Chondrocyte (in vitro differentiated cells): ENCODE measurements around the gene NKX3-2. TPM values are rescaled to one million over a fixed set of nuclear protein-coding genes. Genes with fewer than 3 reads are reported as not detected.

ENCODE experiments used
- DNase-seq: peaks from one replicate; pipeline ENCODE4 v3.0.0; 2021; ENCODE audit warnings: mixed read lengths, low spot score
- H3K27ac Mint-ChIP-seq: one replicate; pipeline ENCODE4 v1.8.0; 2021; ENCODE audit warnings: mild to moderate bottlenecking, moderate library complexity, mixed read lengths; ENCODE audit not compliant: unreplicated experiment
- H3K27me3 Mint-ChIP-seq: 2 replicates; pipeline ENCODE4 v1.8.0; 2021; ENCODE audit warnings: low read depth, mixed read lengths
- H3K36me3 Mint-ChIP-seq: 2 replicates; pipeline ENCODE4 v1.8.0; 2021; ENCODE audit warnings: low read depth, mixed read lengths
- H3K4me1 Mint-ChIP-seq: 2 replicates; pipeline ENCODE4 v1.8.0; 2021; ENCODE audit warnings: low read depth, mild to moderate bottlenecking, mixed read lengths
- H3K4me3 Mint-ChIP-seq: one replicate; pipeline ENCODE4 v1.8.0; 2021; ENCODE audit warnings: mild to moderate bottlenecking, moderate library complexity, mixed read lengths; ENCODE audit not compliant: unreplicated experiment
- H3K9me3 Mint-ChIP-seq: 2 replicates; pipeline ENCODE4 v1.8.0; 2021; ENCODE audit warnings: low read depth, mixed read lengths
- total RNA-seq: library from RNA; stranded (reverse); gene quantifications from 3 replicates; pipeline ENCODE4 v1.2.1, GENCODE V29; 2021
- TF ChIP-seq, protein P1 (sequence below): fragments of 200-600 bp; sonication (generic); IDR thresholded peaks from 2 replicates; pipeline ENCODE4 v1.5.0; 2021; ENCODE audit warnings: antibody characterized with exemption, mild to moderate bottlenecking, moderate library complexity

Gene NKX3-2
- total RNA-seq, 1 donor from 2014 or later: 2.4 TPM

DNA sequence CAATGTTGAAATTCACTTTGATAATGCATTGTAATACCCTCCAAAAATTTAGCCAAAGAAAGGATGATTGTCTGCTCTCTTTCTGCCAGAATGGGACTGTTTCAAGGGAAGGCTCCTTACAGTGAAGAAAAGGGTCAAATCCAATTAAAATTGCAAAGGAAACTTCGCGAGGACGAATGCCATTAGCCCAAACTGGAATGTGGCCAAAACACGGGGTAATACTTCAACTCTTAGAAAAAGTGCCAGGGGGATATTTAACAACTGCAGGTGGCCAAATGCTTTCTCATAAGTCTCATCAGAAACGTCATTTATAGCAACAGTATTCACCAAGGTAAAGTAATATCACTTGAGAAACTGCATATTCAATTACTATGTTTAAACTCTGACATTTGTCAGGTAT lies 29.0 kb downstream of the NKX3-2 start:
- DNase-seq: no peak
- no peaks in the 10 kb centered on the region for H3K4me1 Mint-ChIP-seq
- H3K27ac Mint-ChIP-seq: no peak overlapping the region
- TF ChIP-seq, protein P1, sequence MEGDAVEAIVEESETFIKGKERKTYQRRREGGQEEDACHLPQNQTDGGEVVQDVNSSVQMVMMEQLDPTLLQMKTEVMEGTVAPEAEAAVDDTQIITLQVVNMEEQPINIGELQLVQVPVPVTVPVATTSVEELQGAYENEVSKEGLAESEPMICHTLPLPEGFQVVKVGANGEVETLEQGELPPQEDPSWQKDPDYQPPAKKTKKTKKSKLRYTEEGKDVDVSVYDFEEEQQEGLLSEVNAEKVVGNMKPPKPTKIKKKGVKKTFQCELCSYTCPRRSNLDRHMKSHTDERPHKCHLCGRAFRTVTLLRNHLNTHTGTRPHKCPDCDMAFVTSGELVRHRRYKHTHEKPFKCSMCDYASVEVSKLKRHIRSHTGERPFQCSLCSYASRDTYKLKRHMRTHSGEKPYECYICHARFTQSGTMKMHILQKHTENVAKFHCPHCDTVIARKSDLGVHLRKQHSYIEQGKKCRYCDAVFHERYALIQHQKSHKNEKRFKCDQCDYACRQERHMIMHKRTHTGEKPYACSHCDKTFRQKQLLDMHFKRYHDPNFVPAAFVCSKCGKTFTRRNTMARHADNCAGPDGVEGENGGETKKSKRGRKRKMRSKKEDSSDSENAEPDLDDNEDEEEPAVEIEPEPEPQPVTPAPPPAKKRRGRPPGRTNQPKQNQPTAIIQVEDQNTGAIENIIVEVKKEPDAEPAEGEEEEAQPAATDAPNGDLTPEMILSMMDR: no peak
- peaks cover 18% of the 10 kb centered on the region for H3K27me3 Mint-ChIP-seq
- no peaks in the 10 kb centered on the region for H3K36me3 Mint-ChIP-seq
- H3K4me3 Mint-ChIP-seq: no peak overlapping the region
- no peaks in the 10 kb centered on the region for H3K9me3 Mint-ChIP-seq

DNA sequence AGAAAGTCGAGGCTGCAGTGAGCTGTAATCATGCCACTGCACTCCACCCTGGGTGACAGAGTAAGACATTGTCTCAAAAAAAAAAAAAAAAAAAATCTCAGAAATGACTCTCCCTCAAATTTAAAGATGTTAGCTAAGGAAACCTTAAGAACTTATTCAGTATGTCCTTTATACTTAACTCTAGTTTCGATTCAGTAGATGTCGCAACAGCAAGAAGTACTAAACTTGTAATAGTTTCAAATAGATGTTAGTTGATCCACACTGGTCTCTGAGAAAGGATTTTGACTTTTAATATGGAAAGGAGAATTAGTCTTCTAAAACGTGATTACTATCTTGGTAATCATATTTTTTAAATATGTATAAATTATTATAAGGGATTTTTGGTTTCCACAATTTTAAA lies 29.6 kb downstream of the NKX3-2 start:
- Mint-ChIP-seq H3K4me3 (no peak overlapping the region), H3K36me3 (no peaks in the 10 kb centered on the region), H3K27me3 (peaks cover 15% of the 10 kb centered on the region), H3K4me1 (no peaks in the 10 kb centered on the region), H3K27ac (no peak overlapping the region), H3K9me3 (no peaks in the 10 kb centered on the region)
- TF ChIP-seq, protein P1: no peak
- DNase-seq: no peak

DNA sequence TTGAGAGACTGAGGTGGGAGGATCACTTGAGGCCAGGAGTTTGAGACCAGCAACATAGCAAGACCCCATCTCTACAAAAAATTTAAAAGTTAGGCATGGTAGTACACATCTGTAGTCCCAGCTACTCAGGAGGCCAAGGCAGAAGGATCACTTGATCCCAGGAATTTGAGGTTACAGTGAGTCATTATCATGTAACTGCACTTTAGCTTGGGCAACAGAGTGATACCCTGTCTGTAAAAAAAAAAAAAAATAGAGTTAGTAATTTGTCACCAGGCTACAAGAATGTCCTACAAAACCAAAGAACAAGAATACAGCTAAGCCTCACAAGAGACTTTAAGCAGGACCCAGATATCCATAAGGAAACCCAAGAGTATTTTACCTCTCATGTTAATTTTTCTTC lies 33.2 kb downstream of the NKX3-2 start:
- Mint-ChIP-seq H3K27me3 (peaks cover 12% of the 10 kb centered on the region), H3K36me3 (peaks cover 2% of the 10 kb centered on the region), H3K4me1 (no peaks in the 10 kb centered on the region), H3K27ac (no peak overlapping the region), H3K9me3 (peaks cover 5% of the 10 kb centered on the region), H3K4me3 (no peak overlapping the region)
- TF ChIP-seq, protein P1: no peak
- no peak for DNase-seq

DNA sequence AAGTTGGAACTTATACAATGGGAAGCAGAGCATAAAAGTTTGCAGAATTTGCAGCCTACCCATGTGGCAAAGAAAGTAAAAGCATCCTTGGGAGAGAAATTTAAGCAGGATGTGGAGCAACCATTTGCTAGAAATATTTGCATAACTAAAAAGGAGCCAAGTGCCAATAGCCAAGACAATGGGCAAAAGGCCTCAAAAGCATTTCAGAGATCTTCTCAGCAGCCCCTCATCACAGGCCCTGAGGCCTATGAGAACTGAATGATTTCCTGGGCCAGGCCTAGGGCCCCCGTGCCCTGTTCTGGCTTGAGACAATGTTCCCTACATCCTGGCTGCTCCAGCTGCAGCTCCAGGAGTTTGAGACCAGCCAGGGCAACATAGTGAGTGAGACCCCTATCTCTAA lies 34.9 kb downstream of the NKX3-2 start:
- DNase-seq: no peak
- H3K4me3 Mint-ChIP-seq: no peak overlapping the region
- no peaks in the 10 kb centered on the region for H3K4me1 Mint-ChIP-seq
- peaks cover 8% of the 10 kb centered on the region for H3K27me3 Mint-ChIP-seq
- peaks cover 2% of the 10 kb centered on the region for H3K36me3 Mint-ChIP-seq
- no peak overlapping the region for H3K27ac Mint-ChIP-seq
- peaks cover 5% of the 10 kb centered on the region for H3K9me3 Mint-ChIP-seq
- TF ChIP-seq, protein P1: no peak

DNA sequence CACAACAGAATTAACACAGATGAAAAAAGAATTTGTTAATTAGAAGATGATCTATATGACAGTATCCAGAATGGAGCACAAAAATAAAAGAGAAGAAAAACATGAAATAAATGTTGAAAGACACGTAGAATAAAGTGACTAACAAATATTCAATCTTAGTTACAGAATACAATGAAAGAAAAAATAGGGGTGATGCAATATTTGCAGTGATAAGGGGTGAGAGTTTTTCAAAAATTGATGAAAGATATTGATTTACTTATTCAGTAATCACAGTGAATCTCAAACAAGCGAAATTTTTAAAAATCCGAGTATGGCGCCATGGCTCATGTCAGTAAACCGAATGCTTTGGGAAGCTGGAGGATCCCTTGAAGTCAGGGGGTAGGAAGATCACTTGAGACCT lies 39.9 kb downstream of the NKX3-2 start:
- H3K36me3 Mint-ChIP-seq: peaks cover 2% of the 10 kb centered on the region
- DNase-seq: no peak
- peaks cover 5% of the 10 kb centered on the region for H3K9me3 Mint-ChIP-seq
- H3K27me3 Mint-ChIP-seq: peaks cover 15% of the 10 kb centered on the region
- TF ChIP-seq, protein P1: no peak
- no peak overlapping the region for H3K4me3 Mint-ChIP-seq
- H3K4me1 Mint-ChIP-seq: no peaks in the 10 kb centered on the region
- H3K27ac Mint-ChIP-seq: no peak overlapping the region
